Tongue (tissue), 2 donors: Measurements from ENCODE around the gene IAH1. TPM values are rescaled to one million over a fixed set of nuclear protein-coding genes. Genes with fewer than 3 reads are reported as not detected.

Experiments used
- DNase-seq: peaks from one replicate; pipeline ENCODE4 v3.0.0-alpha.2; 2015
- total RNA-seq: library from RNA; depleted of rRNA; stranded (reverse); fragments of >200 nt; gene quantifications from one replicate; pipeline ENCODE4 v1.2.3, GENCODE V29; 2014

Gene IAH1
- total RNA-seq, 1 donor from 2014 or later, result 36.6 TPM

- DNase-seq, result no peak
Observed at GRCh38 chr2:9532421-9532820, 58.1 kb downstream of the IAH1 start.

GRCh38 chr2:9533663-9534062 is 59.3 kb downstream of the IAH1 start:
- DNase-seq, result no peak

- DNase-seq, result no peak
Observed at GRCh38 chr2:9535177-9535576, 60.8 kb downstream of the IAH1 start.

GRCh38 chr2:9536504-9536903 is 62.2 kb downstream of the IAH1 start:
- DNase-seq, result no peak

GRCh38 chr2:9538000-9538507 is 63.7 kb downstream of the IAH1 start:
- peak; percentile 54 for DNase-seq

Other genes with a start within 250 kb of the IAH1 start
- 34.9 TPM for gene ITGB1BP1, start 51.0 kb upstream of the IAH1 start, total RNA-seq
- gene CPSF3, start 50.9 kb upstream of the IAH1 start, total RNA-seq, result 33.4 TPM
- gene ADAM17, start 81.3 kb downstream of the IAH1 start, total RNA-seq, result 29.8 TPM
- gene YWHAQ, start 156.4 kb downstream of the IAH1 start, total RNA-seq, result 178 TPM